HepG2 (cell line): ENCODE measurements around the gene FIBCD1. TPM values are rescaled to one million over a fixed set of nuclear protein-coding genes. Genes with fewer than 3 reads are reported as not detected.
A peak's percentile ranks its signal among the peaks of the same experiment; 100 is the strongest.

Experiments used
- ATAC-seq: fragments of 200-7000 bp; cut with Tn5 transposase; 3 replicates; pipeline ENCODE4 v1.9.1; 2020; ENCODE audit warnings: mild to moderate bottlenecking, moderate library complexity
- BruUV-seq: library from RNA; stranded (reverse); fragments of 400-500 nt; replicated peaks from 2 replicates; lab custom pipeline; 2021; lab: Mats Ljungman, UMichigan
- CTCF ChIA-PET: fragments of 300-600 bp; formaldehyde crosslinking; extraction: SDS; loops from one replicate; lab custom pipeline; 2021; ENCODE audit warnings: low total read pairs, inconsistent platforms, low intra/inter-chr PET ratio; lab: Yijun Ruan, JAX
- POLR2A ChIA-PET: fragments of 350-600 bp; sonication (Branson Sonifier 250); formaldehyde crosslinking; loops from one replicate; lab custom pipeline; 2020; ENCODE audit warnings: antibody characterized with exemption, inconsistent platforms; lab: Yijun Ruan, JAX
- DNase-seq: peaks from one replicate; pipeline ENCODE4 v3.0.0-alpha.2; 2015; ENCODE audit warnings: low spot score
- FAIRE-seq: peaks from 3 replicates; lab custom pipeline; 2011; peaks lifted over from hg19 to GRCh38; lab: Jason Lieb, UNC
- H2AFZ ChIP-seq: one replicate; pipeline ENCODE4 v1.6.1; 2011; ENCODE audit warnings: low read length, inconsistent platforms
- H3K27ac ChIP-seq: fragments of 300-600 bp; 3 replicates; pipeline ENCODE4 v1.8.0; 2011; ENCODE audit warnings: mixed run types, mild to moderate bottlenecking, mixed read lengths, low read length, inconsistent platforms; ENCODE audit not compliant: insufficient read depth; ENCODE audit errors: extremely low read length
- H3K27me3 ChIP-seq, 2 experiments: fragments of 200-600 bp in 1 of 2; 2 replicates in 1 of 2; 3 replicates in 1 of 2; pipeline versions ENCODE4 v1.6.0 to v1.8.0; 2011; ENCODE audit warnings: low read length in 2 of 2, mild to moderate bottlenecking in 2 of 2, moderate library complexity in 2 of 2, inconsistent platforms in 1 of 2; ENCODE audit not compliant: insufficient read depth in 2 of 2, control insufficient read depth in 1 of 2
- H3K36me3 ChIP-seq, 2 experiments: fragments of 200-600 bp in 1 of 2; replicated peaks in 1 of 2; 2 replicates in 1 of 2; 3 replicates in 1 of 2; pipeline versions ENCODE4 v1.5.1 to v1.8.0; 2011; ENCODE audit warnings: low read length in 2 of 2, inconsistent platforms in 1 of 2; ENCODE audit not compliant: insufficient read depth in 2 of 2, control insufficient read depth in 1 of 2
- H3K4me1 ChIP-seq: 2 replicates; pipeline ENCODE4 v1.5.1; 2012; ENCODE audit warnings: low read length, inconsistent platforms; ENCODE audit not compliant: insufficient read depth
- H3K4me2 ChIP-seq: 2 replicates; pipeline ENCODE4 v1.6.0; 2011; ENCODE audit warnings: low read depth, low read length, inconsistent platforms
- H3K4me3 ChIP-seq, 3 experiments: fragments of 200-600 bp in 1 of 3; sonication (generic), shearing (Covaris generic) in 1 of 3; replicated peaks in 1 of 3; 2 replicates each; pipeline ENCODE4 v1.5.1; 2011 to 2016; ENCODE audit warnings: low read length in 3 of 3, inconsistent platforms in 2 of 3, low read depth in 2 of 3, mild to moderate bottlenecking in 2 of 3, control low read depth in 1 of 3, mixed read lengths in 1 of 3; ENCODE audit not compliant: insufficient read depth in 1 of 3
- H3K79me2 ChIP-seq: one replicate; pipeline ENCODE4 v1.6.1; 2011; ENCODE audit warnings: low read length, inconsistent platforms; ENCODE audit not compliant: insufficient read depth
- H3K9ac ChIP-seq: 2 replicates; pipeline ENCODE4 v1.6.0; 2011; ENCODE audit warnings: mild to moderate bottlenecking, low read depth, low read length, inconsistent platforms; ENCODE audit not compliant: insufficient read depth
- H3K9me3 ChIP-seq: 2 replicates; pipeline ENCODE4 v1.5.1; 2012; ENCODE audit warnings: mild to moderate bottlenecking, low read length
- H4K20me1 ChIP-seq: 2 replicates; pipeline ENCODE4 v1.6.0; 2011; ENCODE audit warnings: inconsistent platforms, mild to moderate bottlenecking, low read length, moderate library complexity; ENCODE audit not compliant: insufficient read depth
- AHDC1 ChIP-seq: sonication (generic); formaldehyde crosslinking; IDR thresholded peaks from 2 replicates; pipeline ENCODE4 v1.5.1; 2020; ENCODE audit warnings: mild to moderate bottlenecking, missing genetic modification reagents, borderline replicate concordance
- CC2D1A ChIP-seq: sonication (generic); formaldehyde crosslinking; IDR thresholded peaks from 2 replicates; pipeline ENCODE4 v1.8.1; 2023; ENCODE audit warnings: mild to moderate bottlenecking, missing genetic modification reagents
- EP300 ChIP-seq, 3 experiments: sonication (generic) in 1 of 3; formaldehyde crosslinking in 1 of 3; IDR thresholded peaks; 2 replicates each; pipeline versions ENCODE4 v1.5.1 to v1.6.1; 2011 to 2020; ENCODE audit warnings: low read depth in 2 of 3, low read length in 2 of 3, borderline replicate concordance in 1 of 3, improper control_type of control experiment in 1 of 3, mild to moderate bottlenecking in 1 of 3, missing genetic modification reagents in 1 of 3, moderate library complexity in 1 of 3
- LCORL ChIP-seq, 2 experiments: fragments of 450-650 bp in 1 of 2; sonication (generic) in 1 of 2; formaldehyde crosslinking in 1 of 2; IDR thresholded peaks; 2 replicates each; pipeline versions ENCODE4 v1.5.0 to v1.6.1; 2017 to 2020; ENCODE audit warnings: antibody characterized with exemption in 1 of 2, missing genetic modification reagents in 1 of 2
- MTA1 ChIP-seq: sonication (generic); formaldehyde crosslinking; IDR thresholded peaks from 2 replicates; pipeline ENCODE4 v1.4.0; 2020; ENCODE audit warnings: missing genetic modification reagents, mild to moderate bottlenecking, borderline replicate concordance
- PATZ1 ChIP-seq: sonication (generic); formaldehyde crosslinking; IDR thresholded peaks from 2 replicates; pipeline ENCODE4 v1.4.0; 2020; ENCODE audit warnings: missing genetic modification reagents
- PHF21A ChIP-seq: sonication (generic); formaldehyde crosslinking; IDR thresholded peaks from 2 replicates; pipeline ENCODE4 v1.5.0; 2020; ENCODE audit warnings: mild to moderate bottlenecking, missing genetic modification reagents
- RXRA ChIP-seq: sonication (generic); formaldehyde crosslinking; IDR thresholded peaks from 2 replicates; pipeline ENCODE4 v1.5.1; 2020; ENCODE audit warnings: missing genetic modification reagents
- TEAD3 ChIP-seq: optimal IDR thresholded peaks from 2 replicates; pipeline ENCODE3; 2016; ENCODE audit warnings: borderline replicate concordance
- YY1 ChIP-seq: IDR thresholded peaks from 2 replicates; pipeline ENCODE4 v1.6.1; 2011; ENCODE audit warnings: low read length, low read depth, moderate library complexity, mild to moderate bottlenecking; ENCODE audit not compliant: insufficient read depth, insufficient replicate concordance
- ZNF138 ChIP-seq: sonication (generic); formaldehyde crosslinking; IDR thresholded peaks from 2 replicates; pipeline ENCODE4 v1.5.0; 2020; ENCODE audit warnings: mild to moderate bottlenecking, low read depth, missing genetic modification reagents
- ZNF549 ChIP-seq: sonication (generic); formaldehyde crosslinking; IDR thresholded peaks from 2 replicates; pipeline ENCODE4 v1.5.0; 2020; ENCODE audit warnings: missing genetic modification reagents
- ZNF598 ChIP-seq: sonication (generic); formaldehyde crosslinking; IDR thresholded peaks from 2 replicates; pipeline ENCODE4 v1.5.1; 2020; ENCODE audit warnings: mild to moderate bottlenecking, missing genetic modification reagents, borderline replicate concordance
- ZNF772 ChIP-seq: sonication (generic); formaldehyde crosslinking; IDR thresholded peaks from 2 replicates; pipeline ENCODE4 v1.5.0; 2020; ENCODE audit warnings: mild to moderate bottlenecking, missing genetic modification reagents
- WGBS: methylation state at CpG from one replicate; pipeline ENCODE4 v1.1.6; 2017; ENCODE audit warnings: low lambda C conversion rate; 5-methylcytosine and 5-hydroxymethylcytosine counted together
- in situ Hi-C: cut with HindIII; loops from 2 replicates; pipeline ENCODE4 v1.10.0; 2017; ENCODE audit warnings: low pct_unique_long_range_greater_than_20kb; ENCODE audit not compliant: extremely low pct_ligation_motif_present
- intact Hi-C: fragments of 100-400 bp; cut with micrococcal nuclease; formaldehyde crosslinking; loops from one replicate; pipeline ENCODE4 v1.10.0; 2022; ENCODE audit not compliant: unreplicated experiment
- polyA plus RNA-seq, 8 experiments: library from polyadenylated mRNA; depleted of rRNA in 3 of 8; stranded (reverse) in 7 of 8; unstranded in 1 of 8; fragments of >200 nt; fragmentation: Illumina TruSeq in 4 of 8; extraction: Trizol in 4 of 8; gene quantifications; 2 replicates each; pipeline versions ENCODE4 v1.2.1 to v1.2.3, GENCODE V29; 2011 to 2016; ENCODE audit warnings: low read depth in 4 of 8, missing spikeins in 1 of 8, mixed read lengths in 1 of 8; ENCODE audit not compliant: insufficient read depth in 1 of 8
- total RNA-seq, 5 experiments: library from RNA; depleted of rRNA; stranded (reverse); fragments of >200 nt; fragmentation: Illumina TruSeq; extraction: Trizol; gene quantifications; 2 replicates each; pipeline ENCODE4 v1.2.3, GENCODE V29; 2016; ENCODE audit warnings: low read depth in 1 of 5

Gene FIBCD1
- total and polyA plus RNA-seq, 2 of the 13 experiments (the other 11 are each of a cell fraction or from before 2014, with no cell fraction given) = 0.55 to 0.89 TPM

- no TSS peak for BruUV-seq
- Histone ChIP-seq H3K79me2 (no peaks in the 10 kb centered on the region), H3K27me3 (peaks cover 17 to 89% of the 10 kb centered on the region in 2 experiments), H3K9me3 (no peaks in the 10 kb centered on the region), H3K4me2 (peak overlapping the region; percentile 83), H3K4me3 (peak overlapping the region in 1 of 3 experiments; percentile 42; a peak in 2 of 6 replicates), H3K4me1 (peaks cover 44% of the 10 kb centered on the region), H4K20me1 (no peaks in the 10 kb centered on the region), H3K27ac (no peak overlapping the region), H3K36me3 (no peaks in the 10 kb centered on the region), H3K9ac (no peak overlapping the region), H2AFZ (no peak overlapping the region)
- ChIA-PET POLR2A (interaction anchor here (0.6 kb wide), 1 partner anchor 11 kb away, joined by 3 read pairs; no protein-coding TSS in a partner anchor), CTCF (no interaction called here)
- FAIRE-seq (peak; percentile 82), DNase-seq (peak; percentile 70), ATAC-seq (peak; percentile 47)
- WGBS = 13% methylated on average over 9 of the region's 16 CpGs
- in situ Hi-C loops (no loop called here), intact Hi-C loops (no loop called here)
- TF ChIP-seq ZNF598 (no peak), EP300 (IDR thresholded peaks at IDR 0.05; ENCODE audit: low read depth in 2 of 2, low read length in 2 of 2) (peak in 1 of 2 experiments; percentile 26; a peak in 1 of 4 replicates), EP300 (CRISPR knock-in tag; IDR thresholded peaks at IDR 0.05; ENCODE audit: borderline replicate concordance) (peak; percentile 25; the same call in 1 of the 2 replicates), AHDC1 (CRISPR knock-in tag) (no peak), CC2D1A (CRISPR knock-in tag) (no peak), YY1 (no peak), TEAD3 (no peak), ZNF772 (0 out of 2 replicates have a peak, but pooled peaks have one; percentile 20), RXRA (CRISPR knock-in tag) (peak; percentile 50; the same call in 1 of the 2 replicates), ZNF549 (CRISPR knock-in tag) (no peak), ZNF138 (CRISPR knock-in tag) (no peak), MTA1 (CRISPR knock-in tag) (no peak), PHF21A (peak; percentile 71; the same call in 1 of the 2 replicates), PATZ1 (CRISPR knock-in tag) (peak; percentile 7; the same call in 1 of the 2 replicates), LCORL (IDR thresholded peaks at IDR 0.05) (no peak), LCORL (CRISPR knock-in tag; IDR thresholded peaks at IDR 0.05) (peak; percentile 61; the same call in 1 of the 2 replicates)
Observed at GRCh38 chr9:130934702-130935647, 4.1 kb downstream of the FIBCD1 start.
